CD4-positive, alpha-beta T cell (primary cell): ENCODE measurements around the gene FRMD6. TPM values are rescaled to one million over a fixed set of nuclear protein-coding genes. Genes with fewer than 3 reads are reported as not detected.

Source experiments
- ATAC-seq: fragments of 200-7000 bp; cut with Tn5 transposase; one replicate; pipeline ENCODE4 v1.10.0; 2022; ENCODE audit warnings: mild to moderate bottlenecking; ENCODE audit not compliant: poor library complexity
- CTCF ChIA-PET: fragments of 350-600 bp; sonication (Branson Sonifier 250); formaldehyde crosslinking; loops from one replicate; lab custom pipeline; 2021; ENCODE audit warnings: antibody characterized with exemption, inconsistent platforms; lab: Charles Lee
- POLR2A ChIA-PET: fragments of 350-600 bp; sonication (Branson Sonifier 250); formaldehyde crosslinking; loops from one replicate; lab custom pipeline; 2021; ENCODE audit warnings: antibody characterized with exemption, inconsistent platforms; lab: Charles Lee
- DNase-seq, 14 experiments: peaks; one replicate each; pipeline ENCODE4 v3.0.0-alpha.2; 2013 to 2020; ENCODE audit warnings: mixed read lengths in 2 of 14
- H3K27ac ChIP-seq, 2 donors: one replicate each; pipeline versions ENCODE4 v1.5.1 to v1.7.0; 2013; ENCODE audit warnings: low read length in 2 of 2, low read depth in 1 of 2, mild to moderate bottlenecking in 1 of 2
- H3K27me3 ChIP-seq, 2 experiments: 1 replicate in 1 of 2; 2 replicates in 1 of 2; pipeline versions ENCODE4 v1.6.1 to v1.7.0; 2013; ENCODE audit warnings: low read length in 2 of 2, control low read depth in 1 of 2, mild to moderate bottlenecking in 1 of 2, moderate library complexity in 1 of 2; ENCODE audit not compliant: insufficient read depth in 2 of 2, control insufficient read depth in 1 of 2
- H3K36me3 ChIP-seq: one replicate; pipeline ENCODE4 v1.6.1; 2013; ENCODE audit warnings: low read length, control low read depth; ENCODE audit not compliant: insufficient read depth
- H3K4me1 ChIP-seq: one replicate; pipeline ENCODE4 v1.6.1; 2013; ENCODE audit warnings: low read length, control low read depth; ENCODE audit not compliant: insufficient read depth
- H3K4me3 ChIP-seq: one replicate; pipeline ENCODE4 v1.5.1; 2013; ENCODE audit warnings: mild to moderate bottlenecking, low read length, moderate library complexity
- H3K9me3 ChIP-seq, 2 experiments: 1 replicate in 1 of 2; 2 replicates in 1 of 2; pipeline versions ENCODE4 v1.6.1 to v1.7.0; 2013; ENCODE audit warnings: low read length in 2 of 2, mild to moderate bottlenecking in 2 of 2, control low read depth in 1 of 2, moderate library complexity in 1 of 2; ENCODE audit not compliant: control insufficient read depth in 1 of 2, insufficient read depth in 1 of 2
- H3K27ac Mint-ChIP-seq: one replicate; pipeline ENCODE4 v1.8.0; 2020; ENCODE audit warnings: mixed read lengths
- H3K27me3 Mint-ChIP-seq: one replicate; pipeline ENCODE4 v1.8.0; 2021; ENCODE audit warnings: mixed read lengths
- H3K36me3 Mint-ChIP-seq: one replicate; pipeline ENCODE4 v1.8.0; 2021; ENCODE audit warnings: low read depth, mixed read lengths
- H3K4me1 Mint-ChIP-seq: one replicate; pipeline ENCODE4 v1.8.0; 2021; ENCODE audit warnings: low read depth, mixed read lengths
- H3K4me3 Mint-ChIP-seq: one replicate; pipeline ENCODE4 v1.8.0; 2020; ENCODE audit warnings: mild to moderate bottlenecking, mixed read lengths
- H3K9me3 Mint-ChIP-seq: one replicate; pipeline ENCODE4 v1.8.0; 2020; ENCODE audit warnings: mixed read lengths
- intact Hi-C, 2 experiments: fragments of 100-400 bp; cut with DNase I in 1 of 2; cut with micrococcal nuclease in 1 of 2; formaldehyde crosslinking; loops; one replicate each; pipeline versions ENCODE4 v1.15.1 to v1.9.0; 2023 to 2025; cut with DNase I, micrococcal nuclease
- total RNA-seq, 174 experiments: library from RNA in 2 of 174; stranded (reverse) in 2 of 174; gene quantifications; one replicate each; pipeline ENCODE4 v1.2.3 and lab custom pipeline; 2021 to 2026
- TF ChIP-seq, protein P1 (sequence below): fragments of 200-600 bp; IDR thresholded peaks from one replicate; pipeline ENCODE4 v1.8.0; 2022; ENCODE audit warnings: antibody characterized with exemption, mild to moderate bottlenecking

The FRMD6 gene
- total RNA-seq, 2 experiments from 2014 or later, result 1.4 to 1.5 TPM

DNA sequence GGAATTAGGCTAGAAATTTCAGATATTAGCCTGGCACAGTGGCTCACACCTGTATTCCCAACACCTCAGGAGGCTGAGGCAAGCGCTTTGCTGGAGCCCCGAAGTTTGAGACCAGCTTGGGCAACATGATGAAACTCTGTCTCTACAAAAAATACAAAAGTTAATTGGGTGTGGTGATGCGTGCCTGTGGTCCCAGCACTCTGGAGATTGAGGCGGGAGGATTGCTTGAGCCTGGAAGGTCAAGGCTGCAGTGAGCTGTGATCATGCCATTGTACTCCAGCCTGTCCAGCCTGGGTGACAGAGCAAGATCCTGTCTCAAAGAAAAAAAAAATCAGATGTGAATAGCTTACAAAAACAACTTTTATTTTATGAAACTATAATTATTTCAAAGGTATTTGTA lies 15.1 kb downstream of the FRMD6 start:
- no peak overlapping the region for H3K27ac Mint-ChIP-seq
- H3K36me3 ChIP-seq, result no peaks in the 10 kb centered on the region
- H3K4me3 ChIP-seq, result no peak overlapping the region
- no peaks in the 10 kb centered on the region for H3K36me3 Mint-ChIP-seq
- H3K27me3 Mint-ChIP-seq, result no peaks in the 10 kb centered on the region
- no peak for ATAC-seq
- no peak overlapping the region for H3K4me3 Mint-ChIP-seq
- ChIA-PET POLR2A (no interaction called here), CTCF (interaction anchor here (1.5 kb wide), 1 partner anchor 14 kb away, joined by 3 read pairs; no protein-coding TSS in a partner anchor)
- H3K27me3 ChIP-seq, result no peaks in the 10 kb centered on the region
- no peak overlapping the region for H3K27ac ChIP-seq
- H3K9me3 ChIP-seq, result no peaks in the 10 kb centered on the region
- no peaks in the 10 kb centered on the region for H3K4me1 Mint-ChIP-seq
- H3K9me3 Mint-ChIP-seq, result peaks cover 3% of the 10 kb centered on the region
- H3K4me1 ChIP-seq, result no peaks in the 10 kb centered on the region
- intact Hi-C loops, result no loop called here
- TF ChIP-seq, protein P1, sequence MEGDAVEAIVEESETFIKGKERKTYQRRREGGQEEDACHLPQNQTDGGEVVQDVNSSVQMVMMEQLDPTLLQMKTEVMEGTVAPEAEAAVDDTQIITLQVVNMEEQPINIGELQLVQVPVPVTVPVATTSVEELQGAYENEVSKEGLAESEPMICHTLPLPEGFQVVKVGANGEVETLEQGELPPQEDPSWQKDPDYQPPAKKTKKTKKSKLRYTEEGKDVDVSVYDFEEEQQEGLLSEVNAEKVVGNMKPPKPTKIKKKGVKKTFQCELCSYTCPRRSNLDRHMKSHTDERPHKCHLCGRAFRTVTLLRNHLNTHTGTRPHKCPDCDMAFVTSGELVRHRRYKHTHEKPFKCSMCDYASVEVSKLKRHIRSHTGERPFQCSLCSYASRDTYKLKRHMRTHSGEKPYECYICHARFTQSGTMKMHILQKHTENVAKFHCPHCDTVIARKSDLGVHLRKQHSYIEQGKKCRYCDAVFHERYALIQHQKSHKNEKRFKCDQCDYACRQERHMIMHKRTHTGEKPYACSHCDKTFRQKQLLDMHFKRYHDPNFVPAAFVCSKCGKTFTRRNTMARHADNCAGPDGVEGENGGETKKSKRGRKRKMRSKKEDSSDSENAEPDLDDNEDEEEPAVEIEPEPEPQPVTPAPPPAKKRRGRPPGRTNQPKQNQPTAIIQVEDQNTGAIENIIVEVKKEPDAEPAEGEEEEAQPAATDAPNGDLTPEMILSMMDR, result no peak
- DNase-seq, result no peak

DNA sequence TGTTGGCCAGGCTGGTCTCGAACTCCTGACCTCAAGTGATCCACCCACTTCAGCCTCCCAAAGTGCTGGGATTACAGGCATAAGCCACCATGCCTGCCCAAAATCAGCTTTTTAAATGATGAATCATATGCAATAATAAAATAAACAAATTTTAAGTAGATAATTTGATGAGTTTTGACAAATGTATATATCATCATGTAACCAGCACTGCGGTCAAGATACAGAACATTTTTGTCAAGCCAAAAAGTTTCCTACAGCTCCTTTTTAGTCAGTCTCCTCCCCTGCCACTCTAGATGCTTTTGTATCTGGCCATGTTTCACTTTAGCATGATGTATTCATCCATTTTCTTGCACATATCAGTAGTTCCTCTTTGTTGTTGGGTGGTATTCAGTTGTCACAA lies 17.2 kb downstream of the FRMD6 start:
- no peaks in the 10 kb centered on the region for H3K9me3 ChIP-seq
- Mint-ChIP-seq H3K27ac (no peak overlapping the region), H3K9me3 (peaks cover 3% of the 10 kb centered on the region), H3K4me1 (no peaks in the 10 kb centered on the region), H3K27me3 (no peaks in the 10 kb centered on the region), H3K36me3 (no peaks in the 10 kb centered on the region), H3K4me3 (no peak overlapping the region)
- H3K4me1 ChIP-seq, result no peaks in the 10 kb centered on the region
- intact Hi-C loops, result no loop called here
- H3K27me3 ChIP-seq, result no peaks in the 10 kb centered on the region
- ATAC-seq (no peak), DNase-seq (no peak)
- POLR2A ChIA-PET, result no interaction called here
- CTCF ChIA-PET, result interaction anchor here (1.7 kb wide), 1 partner anchor 16 kb away, joined by 4 read pairs; no protein-coding TSS in a partner anchor
- no peaks in the 10 kb centered on the region for H3K36me3 ChIP-seq
- H3K4me3 ChIP-seq, result no peak overlapping the region
- no peak overlapping the region for H3K27ac ChIP-seq
- TF ChIP-seq, protein P1, result no peak

DNA sequence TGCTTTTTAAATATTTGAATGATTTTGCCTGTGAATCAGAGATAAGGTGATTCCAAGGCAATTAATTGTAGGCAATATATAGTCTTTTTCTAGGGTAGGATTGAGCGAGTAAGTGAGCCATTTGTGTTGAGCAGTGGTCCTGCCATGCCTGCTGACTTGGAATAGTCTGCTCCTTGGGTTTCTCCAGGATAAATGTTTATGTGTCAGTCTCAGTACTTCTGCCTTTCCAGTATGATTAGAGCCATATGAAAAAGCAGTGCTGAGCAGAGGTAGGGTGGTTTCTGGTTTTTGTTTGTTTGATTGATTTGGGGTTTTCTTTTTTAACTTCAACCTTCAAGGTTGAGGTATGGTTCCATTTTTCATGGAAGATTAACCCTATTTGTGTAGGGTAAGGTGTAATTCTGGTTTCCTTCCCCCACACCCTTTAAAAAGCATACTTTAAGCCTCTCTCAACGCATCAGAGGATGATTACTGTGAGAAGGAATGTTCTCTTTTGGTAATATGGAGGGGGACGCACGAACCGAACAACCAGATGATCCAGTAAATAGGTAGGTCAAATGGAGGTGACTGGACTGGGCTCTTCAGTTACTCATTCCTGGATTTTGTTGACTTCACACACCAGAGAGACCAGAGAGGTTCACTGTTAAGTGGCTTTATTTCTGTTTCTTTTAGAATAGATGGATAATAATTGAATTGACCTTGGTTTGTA lies 22.7 kb downstream of the FRMD6 start:
- H3K4me3 ChIP-seq, result no peak overlapping the region
- H3K27ac ChIP-seq, result no peak overlapping the region
- H3K27me3 ChIP-seq, result no peaks in the 10 kb centered on the region
- H3K4me1 ChIP-seq, result no peaks in the 10 kb centered on the region
- H3K36me3 Mint-ChIP-seq, result no peaks in the 10 kb centered on the region
- no peaks in the 10 kb centered on the region for H3K4me1 Mint-ChIP-seq
- no peaks in the 10 kb centered on the region for H3K9me3 Mint-ChIP-seq
- H3K27me3 Mint-ChIP-seq, result no peaks in the 10 kb centered on the region
- TF ChIP-seq, protein P1, result no peak
- H3K4me3 Mint-ChIP-seq, result no peak overlapping the region
- no peak for DNase-seq
- no peaks in the 10 kb centered on the region for H3K36me3 ChIP-seq
- no peaks in the 10 kb centered on the region for H3K9me3 ChIP-seq
- ATAC-seq, result no peak
- intact Hi-C loops, result no loop called here
- no peak overlapping the region for H3K27ac Mint-ChIP-seq
- ChIA-PET CTCF (no interaction called here), POLR2A (no interaction called here)
